GM13976 (cell line): ENCODE data around the gene TRPV3.
"Not testable (repeated sequence)": the region's sequence is repeated elsewhere in the genome, so short reads cannot be mapped to it uniquely, and the experiment has no call there.

Experiments used
- DNase-seq: peaks from one replicate; pipeline ENCODE4 v3.0.0; 2012; ENCODE audit warnings: low spot score
- CTCF ChIP-seq: IDR thresholded peaks from 2 replicates; pipeline ENCODE4 v1.5.1; 2012; ENCODE audit warnings: borderline replicate concordance, mild to moderate bottlenecking; ENCODE audit not compliant: insufficient read depth; ENCODE audit errors: extremely low read depth, missing control alignments, control extremely low read depth
- in situ Hi-C: fragments of 300-500 bp; cut with MboI; formaldehyde crosslinking; loops from one replicate; pipeline ENCODE4 v1.12.0; 2022; ENCODE audit warnings: low sequenced_read_pairs, mixed read lengths, inconsistent platforms; ENCODE audit not compliant: unreplicated experiment

The TRPV3 gene

GRCh38 chr17:3524024-3524423 lies 33.6 kb downstream of the TRPV3 start:
- no peak for TF ChIP-seq CTCF
- DNase-seq, result no peak
- in situ Hi-C loops, result no loop called here

GRCh38 chr17:3519472-3519871 lies 38.1 kb downstream of the TRPV3 start:
- in situ Hi-C loops, DNase-seq: not testable (repeated sequence)

GRCh38 chr17:3514873-3515272 lies 42.7 kb downstream of the TRPV3 start:
- in situ Hi-C loops, result no loop called here
- TF ChIP-seq CTCF, result no peak
- DNase-seq, result no peak

- DNase-seq, in situ Hi-C loops: not testable (repeated sequence)
These were observed 43.4 kb downstream of the TRPV3 start for GRCh38 chr17:3514167-3514566.

- no peak for DNase-seq
- TF ChIP-seq CTCF, result no peak
- in situ Hi-C loops, result no loop called here
These were observed 44.1 kb downstream of the TRPV3 start for GRCh38 chr17:3513305-3514035.

GRCh38 chr17:3512505-3513171 lies 45.0 kb downstream of the TRPV3 start:
- no peak for TF ChIP-seq CTCF
- no peak for DNase-seq
- in situ Hi-C loops, result no loop called here

GRCh38 chr17:3511852-3512504 lies 45.6 kb downstream of the TRPV3 start:
- DNase-seq, result no peak
- in situ Hi-C loops, result no loop called here
- no peak for TF ChIP-seq CTCF
